Measurements from ENCODE around the gene FSTL1. TPM values are rescaled to one million over a fixed set of nuclear protein-coding genes. Genes with fewer than 3 reads are reported as not detected.

The FSTL1 gene
- total and polyA plus RNA-seq, 11 donors = 43.8 to 667 (median 179) TPM

GRCh38 chr3:120357807-120358206 is 93.0 kb downstream of the FSTL1 start:
- intact Hi-C loops (cut with DNase I) = no loop called here
- DNase-seq (no peak), ATAC-seq (no peak)
- no peaks in the 10 kb centered on the region for H3K36me3 ChIP-seq
- TF ChIP-seq CTCF (IDR thresholded peaks at IDR 0.05) (no peak), POLR2A (IDR thresholded peaks at IDR 0.05) (no peak)
- H3K4me1 ChIP-seq = no peaks in the 10 kb centered on the region
- no peaks in the 10 kb centered on the region for H3K9me3 ChIP-seq
- H3K4me3 ChIP-seq = no peak overlapping the region
- H3K27me3 ChIP-seq = no peaks in the 10 kb centered on the region
- no peak overlapping the region for H3K27ac ChIP-seq

- H3K36me3 ChIP-seq = no peaks in the 10 kb centered on the region
- no peak overlapping the region for H3K4me3 ChIP-seq
- intact Hi-C loops (cut with DNase I) = no loop called here
- H3K27me3 ChIP-seq = no peaks in the 10 kb centered on the region
- H3K27ac ChIP-seq = no peak overlapping the region
- TF ChIP-seq CTCF (IDR thresholded peaks at IDR 0.05) (no peak), POLR2A (IDR thresholded peaks at IDR 0.05) (no peak)
- 80 to 96% (median 87%) methylated on average over 1 of the region's 1 CpG for WGBS, 4 donors
- H3K9me3 ChIP-seq = no peaks in the 10 kb centered on the region
- DNase-seq = no peak
- peaks cover 0 to 8% (median 1%) of the 10 kb centered on the region in 12 donors for H3K4me1 ChIP-seq
- ATAC-seq = no peak
Measured at GRCh38 chr3:120355486-120355885, 95.3 kb downstream of the FSTL1 start.

GRCh38 chr3:120353463-120353862 is 97.3 kb downstream of the FSTL1 start:
- no peak for TF ChIP-seq POLR2A (IDR thresholded peaks at IDR 0.05)
- TF ChIP-seq CTCF (IDR thresholded peaks at IDR 0.05) = no peak
- DNase-seq (no peak), ATAC-seq (no peak)
- Histone ChIP-seq H3K27me3 (no peaks in the 10 kb centered on the region), H3K4me3 (no peak overlapping the region), H3K9me3 (no peaks in the 10 kb centered on the region), H3K27ac (no peak overlapping the region), H3K36me3 (no peaks in the 10 kb centered on the region), H3K4me1 (peaks cover 0 to 17% (median 6%) of the 10 kb centered on the region in 12 donors)
- intact Hi-C loops (cut with DNase I) = no loop called here

- Histone ChIP-seq H3K27ac (no peak overlapping the region), H3K4me3 (no peak overlapping the region), H3K9me3 (no peaks in the 10 kb centered on the region), H3K36me3 (peaks cover 0 to under 1% (median 0%) of the 10 kb centered on the region in 9 donors), H3K4me1 (peaks cover 0 to 27% (median 14%) of the 10 kb centered on the region in 12 donors), H3K27me3 (no peaks in the 10 kb centered on the region)
- TF ChIP-seq POLR2A (IDR thresholded peaks at IDR 0.05) (no peak), CTCF (IDR thresholded peaks at IDR 0.05) (no peak)
- ATAC-seq (no peak), DNase-seq (no peak)
- WGBS, 4 donors = 93 to 95% (median 93%) methylated on average over 4 of the region's 4 CpGs
- intact Hi-C loops (cut with DNase I) = no loop called here
Measured at GRCh38 chr3:120352017-120352416, 98.8 kb downstream of the FSTL1 start.

Data from heart left ventricle (tissue), 16 donors.